DND-41 (cell line): Measurements from ENCODE around the gene RNF223.

Experiments
- CTCF ChIP-seq: IDR thresholded peaks from 2 replicates; pipeline ENCODE4 v1.5.1; 2012; ENCODE audit warnings: borderline replicate concordance, low read length, moderate library complexity, mild to moderate bottlenecking; ENCODE audit not compliant: poor library complexity, severe bottlenecking; ENCODE audit errors: extremely low read depth
- EZH2 ChIP-seq: IDR thresholded peaks from 3 replicates; pipeline ENCODE4 v1.6.1; 2012; ENCODE audit warnings: borderline replicate concordance, low read depth, mild to moderate bottlenecking, moderate library complexity, low read length, inconsistent platforms; ENCODE audit not compliant: severe bottlenecking

- TF ChIP-seq CTCF (no peak), EZH2 (no peak)
These were observed 44.7 kb upstream of the RNF223 start for GRCh38 chr1:1118876-1119220.
